HG02981 (cell line): ENCODE results near the gene CEACAM7.
"Not testable (repeated sequence)": the region's sequence is repeated elsewhere in the genome, so short reads cannot be mapped to it uniquely, and the experiment has no call there.

ENCODE experiments used
- ATAC-seq: cut with Tn5 transposase; IDR thresholded peaks from one replicate; pipeline ENCODE4 v1.9.1; 2021; ENCODE audit warnings: mild to moderate bottlenecking, moderate library complexity; ENCODE audit not compliant: unreplicated experiment

The CEACAM7 gene

DNA sequence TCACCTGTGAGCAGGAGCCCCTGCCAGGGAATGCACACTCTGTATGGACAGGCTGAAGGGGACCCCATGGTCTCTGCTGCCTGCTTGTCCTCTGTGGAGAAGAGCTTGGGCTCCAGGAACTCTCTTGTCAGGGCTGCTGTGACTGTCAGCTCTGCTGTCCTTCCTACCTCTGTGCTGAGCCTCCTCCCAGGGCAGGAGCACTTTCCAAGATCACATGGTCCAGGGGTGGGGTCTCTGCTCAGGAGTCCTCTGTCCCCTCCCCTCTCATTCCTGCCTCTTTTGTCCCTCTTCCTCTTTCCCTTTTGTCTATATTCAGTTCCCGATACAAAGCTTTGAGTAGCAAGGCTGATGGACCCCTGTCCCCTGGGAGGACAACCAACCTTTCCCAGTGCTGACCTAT lies at the start of gene CEACAM7:
Gene CEACAM7, minus strand, starts transcription at position 173 of the 400 bp plus-strand sequence. Its CDS starts 105 bp downstream, at position 68.
- no peak for ATAC-seq

DNA sequence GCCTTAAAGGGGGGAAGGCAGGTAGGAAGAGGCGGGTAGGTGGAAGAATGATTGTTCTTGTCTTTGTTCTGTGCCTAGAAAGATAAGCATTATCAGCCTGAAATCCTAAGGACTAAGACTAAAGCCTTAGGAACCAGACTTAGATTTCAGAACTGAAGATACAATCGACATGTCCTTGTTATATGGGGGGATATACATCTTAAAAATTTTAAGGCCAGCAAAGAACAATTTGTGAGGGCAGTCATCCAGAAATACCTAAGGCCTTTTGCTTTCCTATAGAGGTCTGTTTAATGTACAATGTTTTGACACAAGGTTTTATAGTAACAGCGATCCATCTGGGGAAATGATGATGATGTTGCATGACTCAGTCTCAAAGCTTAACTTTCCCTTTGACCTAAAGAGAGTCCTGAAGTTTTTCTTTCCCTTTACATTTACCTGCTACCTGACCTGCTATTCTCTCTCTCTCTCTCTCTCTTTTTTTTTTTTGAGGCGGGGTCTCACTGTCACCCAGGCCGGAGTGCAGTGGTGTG lies 47.1 kb upstream of the CEACAM7 start:
- ATAC-seq, result no peak

DNA sequence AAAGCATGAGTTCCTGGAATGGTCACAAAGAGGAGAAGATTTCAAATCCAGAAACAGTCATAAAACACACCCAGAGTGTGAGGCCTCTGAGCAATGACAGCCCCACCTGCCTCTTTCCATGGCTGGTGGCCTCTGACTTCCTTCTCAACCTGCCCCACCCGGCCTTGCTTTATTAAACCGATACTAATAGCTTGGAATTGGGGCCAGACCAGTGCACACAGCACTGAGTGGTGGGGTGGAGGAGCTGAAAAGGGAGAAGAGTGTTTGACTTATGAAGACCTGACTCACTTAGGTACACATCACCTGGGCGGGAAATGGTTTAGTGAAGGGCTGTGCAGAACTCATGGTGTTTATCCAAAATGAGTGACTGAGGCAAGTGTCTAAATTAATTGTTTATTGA lies 46.5 kb upstream of the CEACAM7 start:
- ATAC-seq, result no peak

DNA sequence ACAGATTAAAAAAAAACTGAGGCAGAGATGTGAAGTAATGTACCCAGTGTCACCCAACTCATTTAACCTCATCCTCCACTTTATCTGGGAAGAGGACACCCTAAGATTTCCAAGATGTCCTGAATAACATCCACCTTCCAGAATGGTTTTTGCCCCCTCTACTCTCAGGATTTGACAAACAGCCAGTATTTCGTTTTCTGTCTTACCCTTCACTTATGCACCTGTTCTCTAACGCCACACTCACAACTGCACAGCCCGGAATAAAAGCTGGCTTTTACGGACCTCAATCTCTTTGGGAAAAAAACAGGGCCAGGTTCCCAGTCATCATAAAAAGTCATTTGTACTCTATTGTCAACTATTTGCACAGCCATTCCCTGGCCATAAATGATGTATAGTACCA lies 46.1 kb upstream of the CEACAM7 start:
- no peak for ATAC-seq

DNA sequence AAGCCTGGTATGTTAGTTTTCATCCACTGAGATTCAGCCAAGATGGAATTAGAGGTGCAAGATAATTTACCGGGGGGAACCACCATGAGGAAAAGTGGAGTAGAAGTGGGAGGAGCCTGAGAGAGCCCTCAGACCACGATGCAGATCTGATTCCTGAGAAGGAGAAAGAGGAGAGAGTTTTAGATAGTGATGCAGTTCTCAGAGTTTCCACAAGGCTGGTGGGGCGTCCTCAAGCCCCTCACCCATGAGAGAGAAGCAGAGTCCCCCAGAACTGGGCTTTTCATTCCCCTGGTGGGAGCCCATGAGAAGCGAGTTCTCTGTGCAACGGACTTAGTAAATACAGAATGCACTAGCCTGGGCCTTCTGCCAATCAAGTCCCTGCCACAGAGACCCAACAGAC lies 38.4 kb upstream of the CEACAM7 start:
- ATAC-seq, result no peak

DNA sequence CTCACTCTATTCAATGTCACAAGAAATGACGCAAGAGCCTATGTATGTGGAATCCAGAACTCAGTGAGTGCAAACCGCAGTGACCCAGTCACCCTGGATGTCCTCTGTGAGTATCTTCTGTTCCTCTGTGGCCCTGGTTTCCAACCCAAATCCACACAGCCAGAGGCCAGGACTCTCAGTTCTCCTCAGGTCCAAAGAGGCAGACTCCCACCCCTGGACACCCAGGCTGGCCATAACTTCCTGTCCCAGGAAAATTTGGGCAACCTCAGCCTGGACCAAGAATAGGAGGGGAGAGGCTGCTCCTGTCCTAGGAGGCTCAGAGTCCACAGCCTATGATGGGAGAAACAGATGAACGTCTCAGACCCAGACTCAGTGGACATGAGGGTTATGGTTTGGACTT lies 32.0 kb upstream of the CEACAM7 start:
- no peak for ATAC-seq

DNA sequence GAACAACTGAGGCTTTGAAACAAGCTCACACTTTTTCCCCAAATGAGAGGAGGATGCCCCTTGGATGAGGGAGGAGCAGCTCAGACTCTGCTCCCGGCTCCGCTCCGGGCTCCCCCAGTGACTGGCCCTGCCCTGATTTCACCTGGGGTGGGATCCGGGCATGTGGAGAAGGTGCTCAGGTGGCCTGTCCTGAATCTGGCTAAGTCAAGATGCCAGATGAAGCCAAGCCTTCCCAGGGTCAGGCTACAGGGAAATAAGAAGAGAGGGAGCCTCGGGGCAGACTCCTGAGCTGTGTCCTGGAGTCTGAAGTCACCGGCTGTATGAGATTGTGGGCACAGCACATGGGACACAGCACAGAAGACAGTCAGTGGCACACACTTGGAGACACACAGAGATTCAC lies 30.7 kb upstream of the CEACAM7 start:
- no peak for ATAC-seq

DNA sequence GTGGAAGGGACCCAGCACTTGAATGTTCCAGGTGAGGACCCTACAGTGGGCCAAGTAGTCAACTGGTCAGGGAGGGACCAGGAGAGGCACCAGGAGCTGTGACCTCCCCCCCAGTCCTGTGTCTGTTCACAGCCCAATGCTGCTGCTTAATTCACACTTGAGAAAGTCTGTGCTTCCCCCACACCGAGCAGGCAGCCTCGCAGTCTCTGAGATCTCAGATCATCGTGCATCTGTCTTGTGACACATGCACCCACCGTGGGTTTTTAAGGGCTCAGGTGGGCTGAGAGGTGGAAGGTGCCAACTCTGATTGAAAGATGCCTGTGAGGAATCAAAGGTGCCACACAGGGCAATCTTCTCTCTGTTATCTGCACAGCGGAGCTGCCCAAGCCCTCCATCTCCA lies 26.5 kb upstream of the CEACAM7 start:
- no peak for ATAC-seq

DNA sequence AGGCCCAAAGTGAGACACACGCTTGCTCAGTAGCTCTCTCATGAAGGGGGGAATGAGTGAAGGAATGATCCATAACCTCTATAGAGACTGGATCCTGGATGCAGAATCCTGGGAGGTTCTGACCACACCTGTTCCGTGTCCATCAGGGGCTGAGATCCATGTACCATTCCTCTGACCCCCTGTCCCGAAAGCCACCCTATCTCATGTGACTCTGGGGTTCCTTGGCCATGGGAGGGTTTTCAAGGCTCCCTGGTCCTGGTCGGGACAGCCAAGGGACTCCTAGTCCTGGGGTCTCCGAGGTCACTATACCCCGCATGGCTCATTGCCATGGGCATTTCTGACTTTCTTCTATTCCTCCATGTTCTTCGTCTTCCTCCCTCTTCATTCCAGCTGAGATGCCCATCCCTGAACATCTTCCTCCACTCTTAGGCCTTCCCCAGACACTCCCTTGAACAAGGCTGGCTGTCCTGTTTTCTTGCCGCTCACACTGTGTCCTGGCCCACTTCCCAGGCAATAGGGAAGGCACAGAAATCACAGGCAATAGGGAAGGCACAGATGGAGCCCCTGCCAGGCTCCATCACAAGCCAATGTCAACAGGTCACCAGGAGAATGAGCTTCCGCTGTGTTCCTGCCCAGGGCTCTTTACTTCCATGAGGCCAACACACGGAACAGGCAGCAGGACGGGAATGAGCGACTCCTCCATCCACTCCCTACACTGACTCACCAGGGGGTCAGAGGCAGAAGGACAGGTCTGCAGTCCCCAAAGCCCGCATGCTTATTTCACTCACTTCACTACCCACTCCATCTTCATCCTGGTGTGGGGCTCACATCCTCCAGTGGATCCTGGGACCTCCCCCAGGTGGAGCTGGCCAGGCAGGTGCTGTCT lies 23.5 kb upstream of the CEACAM7 start:
- no peak for ATAC-seq

DNA sequence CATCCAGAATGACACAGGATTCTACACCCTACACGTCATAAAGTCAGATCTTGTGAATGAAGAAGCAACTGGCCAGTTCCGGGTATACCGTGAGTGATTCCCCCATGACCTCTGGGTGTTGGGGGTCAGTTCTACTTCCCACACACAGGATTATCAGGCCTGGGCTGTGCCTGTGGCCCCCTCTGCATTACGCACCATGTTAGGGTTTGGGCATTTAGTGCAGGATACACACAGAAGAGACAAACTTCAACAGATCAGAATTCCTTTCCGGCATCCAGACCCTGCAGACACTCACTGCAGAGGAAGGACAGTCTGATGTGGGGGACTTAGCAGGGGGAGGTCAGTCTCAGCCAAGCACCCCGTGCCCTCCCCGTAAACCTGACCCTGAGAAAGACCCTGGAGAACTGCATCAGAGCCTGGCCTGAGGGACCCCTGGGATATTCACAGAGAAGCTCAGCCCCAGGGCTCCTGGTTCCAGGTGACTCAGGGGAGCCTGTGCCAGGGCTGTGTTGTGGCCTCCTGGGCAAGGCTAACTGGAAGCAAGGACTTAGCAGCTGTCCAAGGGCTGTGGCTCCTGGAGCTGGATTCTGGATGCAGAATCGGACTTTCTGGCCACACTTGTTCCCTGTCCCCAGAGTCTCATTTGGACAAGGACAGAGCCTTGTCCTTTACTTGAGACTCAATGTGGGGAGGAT lies 22.0 kb upstream of the CEACAM7 start:
- ATAC-seq, result no peak

DNA sequence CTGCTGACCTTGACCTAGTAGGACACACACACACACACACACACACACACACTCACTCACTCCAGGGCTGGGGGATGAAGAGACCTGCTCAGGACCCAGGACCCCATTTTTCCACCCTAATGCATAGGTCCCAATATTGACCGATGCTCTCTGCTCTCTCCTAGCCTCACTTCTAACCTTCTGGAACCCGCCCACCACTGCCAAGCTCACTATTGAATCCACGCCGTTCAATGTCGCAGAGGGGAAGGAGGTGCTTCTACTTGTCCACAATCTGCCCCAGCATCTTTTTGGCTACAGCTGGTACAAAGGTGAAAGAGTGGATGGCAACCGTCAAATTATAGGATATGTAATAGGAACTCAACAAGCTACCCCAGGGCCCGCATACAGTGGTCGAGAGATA lies 21.4 kb upstream of the CEACAM7 start:
- ATAC-seq, result not testable (repeated sequence)

DNA sequence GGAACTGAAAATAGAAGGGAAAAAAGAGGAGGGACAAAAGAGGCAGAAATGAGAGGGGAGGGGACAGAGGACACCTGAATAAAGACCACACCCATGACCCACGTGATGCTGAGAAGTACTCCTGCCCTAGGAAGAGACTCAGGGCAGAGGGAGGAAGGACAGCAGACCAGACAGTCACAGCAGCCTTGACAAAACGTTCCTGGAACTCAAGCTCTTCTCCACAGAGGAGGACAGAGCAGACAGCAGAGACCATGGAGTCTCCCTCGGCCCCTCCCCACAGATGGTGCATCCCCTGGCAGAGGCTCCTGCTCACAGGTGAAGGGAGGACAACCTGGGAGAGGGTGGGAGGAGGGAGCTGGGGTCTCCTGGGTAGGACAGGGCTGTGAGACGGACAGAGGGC lies 20.4 kb upstream of the CEACAM7 start, which contains the start of gene CEACAM5:
Gene CEACAM5, plus strand, starts transcription at position 146 of the 400 bp plus-strand sequence. Its CDS starts 106 bp downstream, at position 252.
- no peak for ATAC-seq

DNA sequence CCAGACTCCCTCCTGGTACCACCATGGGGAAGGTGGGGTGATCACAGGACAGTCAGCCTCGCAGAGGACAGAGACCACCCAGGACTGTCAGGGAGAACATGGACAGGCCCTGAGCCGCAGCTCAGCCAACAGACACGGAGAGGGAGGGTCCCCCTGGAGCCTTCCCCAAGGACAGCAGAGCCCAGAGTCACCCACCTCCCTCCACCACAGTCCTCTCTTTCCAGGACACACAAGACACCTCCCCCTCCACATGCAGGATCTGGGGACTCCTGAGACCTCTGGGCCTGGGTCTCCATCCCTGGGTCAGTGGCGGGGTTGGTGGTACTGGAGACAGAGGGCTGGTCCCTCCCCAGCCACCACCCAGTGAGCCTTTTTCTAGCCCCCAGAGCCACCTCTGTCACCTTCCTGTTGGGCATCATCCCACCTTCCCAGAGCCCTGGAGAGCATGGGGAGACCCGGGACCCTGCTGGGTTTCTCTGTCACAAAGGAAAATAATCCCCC lies 19.9 kb upstream of the CEACAM7 start:
- no peak for ATAC-seq

DNA sequence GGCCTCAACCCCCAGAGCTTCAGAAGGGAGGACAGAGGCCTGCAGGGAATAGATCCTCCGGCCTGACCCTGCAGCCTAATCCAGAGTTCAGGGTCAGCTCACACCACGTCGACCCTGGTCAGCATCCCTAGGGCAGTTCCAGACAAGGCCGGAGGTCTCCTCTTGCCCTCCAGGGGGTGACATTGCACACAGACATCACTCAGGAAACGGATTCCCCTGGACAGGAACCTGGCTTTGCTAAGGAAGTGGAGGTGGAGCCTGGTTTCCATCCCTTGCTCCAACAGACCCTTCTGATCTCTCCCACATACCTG lies 19.4 kb upstream of the CEACAM7 start:
- no peak for ATAC-seq

DNA sequence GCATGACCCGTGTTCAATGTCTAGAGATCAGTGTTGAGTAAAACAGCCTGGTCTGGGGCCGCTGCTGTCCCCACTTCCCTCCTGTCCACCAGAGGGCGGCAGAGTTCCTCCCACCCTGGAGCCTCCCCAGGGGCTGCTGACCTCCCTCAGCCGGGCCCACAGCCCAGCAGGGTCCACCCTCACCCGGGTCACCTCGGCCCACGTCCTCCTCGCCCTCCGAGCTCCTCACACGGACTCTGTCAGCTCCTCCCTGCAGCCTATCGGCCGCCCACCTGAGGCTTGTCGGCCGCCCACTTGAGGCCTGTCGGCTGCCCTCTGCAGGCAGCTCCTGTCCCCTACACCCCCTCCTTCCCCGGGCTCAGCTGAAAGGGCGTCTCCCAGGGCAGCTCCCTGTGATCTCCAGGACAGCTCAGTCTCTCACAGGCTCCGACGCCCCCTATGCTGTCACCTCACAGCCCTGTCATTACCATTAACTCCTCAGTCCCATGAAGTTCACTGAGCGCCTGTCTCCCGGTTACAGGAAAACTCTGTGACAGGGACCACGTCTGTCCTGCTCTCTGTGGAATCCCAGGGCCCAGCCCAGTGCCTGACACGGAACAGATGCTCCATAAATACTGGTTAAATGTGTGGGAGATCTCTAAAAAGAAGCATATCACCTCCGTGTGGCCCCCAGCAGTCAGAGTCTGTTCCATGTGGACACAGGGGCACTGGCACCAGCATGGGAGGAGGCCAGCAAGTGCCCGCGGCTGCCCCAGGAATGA lies 18.9 kb upstream of the CEACAM7 start:
- ATAC-seq, result no peak

DNA sequence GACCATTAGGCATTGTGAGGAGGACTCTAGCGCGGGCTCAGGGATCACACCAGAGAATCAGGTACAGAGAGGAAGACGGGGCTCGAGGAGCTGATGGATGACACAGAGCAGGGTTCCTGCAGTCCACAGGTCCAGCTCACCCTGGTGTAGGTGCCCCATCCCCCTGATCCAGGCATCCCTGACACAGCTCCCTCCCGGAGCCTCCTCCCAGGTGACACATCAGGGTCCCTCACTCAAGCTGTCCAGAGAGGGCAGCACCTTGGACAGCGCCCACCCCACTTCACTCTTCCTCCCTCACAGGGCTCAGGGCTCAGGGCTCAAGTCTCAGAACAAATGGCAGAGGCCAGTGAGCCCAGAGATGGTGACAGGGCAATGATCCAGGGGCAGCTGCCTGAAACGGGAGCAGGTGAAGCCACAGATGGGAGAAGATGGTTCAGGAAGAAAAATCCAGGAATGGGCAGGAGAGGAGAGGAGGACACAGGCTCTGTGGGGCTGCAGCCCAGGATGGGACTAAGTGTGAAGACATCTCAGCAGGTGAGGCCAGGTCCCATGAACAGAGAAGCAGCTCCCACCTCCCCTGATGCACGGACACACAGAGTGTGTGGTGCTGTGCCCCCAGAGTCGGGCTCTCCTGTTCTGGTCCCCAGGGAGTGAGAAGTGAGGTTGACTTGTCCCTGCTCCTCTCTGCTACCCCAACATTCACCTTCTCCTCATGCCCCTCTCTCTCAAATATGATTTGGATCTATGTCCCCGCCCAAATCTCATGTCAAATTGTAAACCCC lies 17.5 kb upstream of the CEACAM7 start:
- no peak for ATAC-seq

DNA sequence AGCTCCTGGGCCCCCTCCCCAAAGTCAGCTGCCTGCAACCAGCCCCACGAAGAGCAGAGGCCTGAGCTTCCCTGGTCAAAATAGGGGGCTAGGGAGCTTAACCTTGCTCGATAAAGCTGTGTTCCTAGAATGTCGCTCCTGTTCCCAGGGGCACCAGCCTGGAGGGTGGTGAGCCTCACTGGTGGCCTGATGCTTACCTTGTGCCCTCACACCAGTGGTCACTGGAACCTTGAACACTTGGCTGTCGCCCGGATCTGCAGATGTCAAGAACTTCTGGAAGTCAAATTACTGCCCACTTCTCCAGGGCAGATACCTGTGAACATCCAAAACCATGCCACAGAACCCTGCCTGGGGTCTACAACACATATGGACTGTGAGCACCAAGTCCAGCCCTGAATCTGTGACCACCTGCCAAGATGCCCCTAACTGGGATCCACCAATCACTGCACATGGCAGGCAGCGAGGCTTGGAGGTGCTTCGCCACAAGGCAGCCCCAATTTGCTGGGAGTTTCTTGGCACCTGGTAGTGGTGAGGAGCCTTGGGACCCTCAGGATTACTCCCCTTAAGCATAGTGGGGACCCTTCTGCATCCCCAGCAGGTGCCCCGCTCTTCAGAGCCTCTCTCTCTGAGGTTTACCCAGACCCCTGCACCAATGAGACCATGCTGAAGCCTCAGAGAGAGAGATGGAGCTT lies 15.7 kb upstream of the CEACAM7 start:
- no peak for ATAC-seq

DNA sequence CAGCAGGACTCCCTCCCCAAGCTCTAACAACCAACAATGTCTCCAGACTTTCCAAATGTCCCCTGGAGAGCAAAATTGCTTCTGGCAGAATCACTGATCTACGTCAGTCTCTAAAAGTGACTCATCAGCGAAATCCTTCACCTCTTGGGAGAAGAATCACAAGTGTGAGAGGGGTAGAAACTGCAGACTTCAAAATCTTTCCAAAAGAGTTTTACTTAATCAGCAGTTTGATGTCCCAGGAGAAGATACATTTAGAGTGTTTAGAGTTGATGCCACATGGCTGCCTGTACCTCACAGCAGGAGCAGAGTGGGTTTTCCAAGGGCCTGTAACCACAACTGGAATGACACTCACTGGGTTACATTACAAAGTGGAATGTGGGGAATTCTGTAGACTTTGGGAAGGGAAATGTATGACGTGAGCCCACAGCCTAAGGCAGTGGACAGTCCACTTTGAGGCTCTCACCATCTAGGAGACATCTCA lies 14.1 kb upstream of the CEACAM7 start:
- ATAC-seq, result no peak

DNA sequence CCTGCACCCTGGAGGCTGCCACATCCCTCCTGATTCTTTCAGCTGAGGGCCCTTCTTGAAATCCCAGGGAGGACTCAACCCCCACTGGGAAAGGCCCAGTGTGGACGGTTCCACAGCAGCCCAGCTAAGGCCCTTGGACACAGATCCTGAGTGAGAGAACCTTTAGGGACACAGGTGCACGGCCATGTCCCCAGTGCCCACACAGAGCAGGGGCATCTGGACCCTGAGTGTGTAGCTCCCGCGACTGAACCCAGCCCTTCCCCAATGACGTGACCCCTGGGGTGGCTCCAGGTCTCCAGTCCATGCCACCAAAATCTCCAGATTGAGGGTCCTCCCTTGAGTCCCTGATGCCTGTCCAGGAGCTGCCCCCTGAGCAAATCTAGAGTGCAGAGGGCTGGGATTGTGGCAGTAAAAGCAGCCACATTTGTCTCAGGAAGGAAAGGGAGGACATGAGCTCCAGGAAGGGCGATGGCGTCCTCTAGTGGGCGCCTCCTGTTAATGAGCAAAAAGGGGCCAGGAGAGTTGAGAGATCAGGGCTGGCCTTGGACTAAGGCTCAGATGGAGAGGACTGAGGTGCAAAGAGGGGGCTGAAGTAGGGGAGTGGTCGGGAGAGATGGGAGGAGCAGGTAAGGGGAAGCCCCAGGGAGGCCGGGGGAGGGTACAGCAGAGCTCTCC lies 13.5 kb upstream of the CEACAM7 start:
- no peak for ATAC-seq
